HCT116 (cell line): ENCODE data around the gene MYDGF.

Experiments
- ATF3 ChIP-seq: IDR thresholded peaks from 2 replicates; pipeline ENCODE4 v1.6.1; 2012
- CTCF ChIP-seq, 3 experiments: fragments of 200-600 bp in 1 of 3; sonication (generic) in 1 of 3; IDR thresholded peaks in 2 of 3; conservative IDR thresholded peaks in 1 of 3; 2 replicates each; pipeline ENCODE4 v1.5.1; 2012 to 2017; ENCODE audit warnings: low read depth in 2 of 3, low read length in 2 of 3, antibody characterized with exemption in 1 of 3, borderline replicate concordance in 1 of 3, control low read depth in 1 of 3, mild to moderate bottlenecking in 1 of 3, mixed read lengths in 1 of 3, mixed run types in 1 of 3, moderate library complexity in 1 of 3; ENCODE audit not compliant: insufficient read depth in 1 of 3
- EZH2 ChIP-seq: fragments of 200-600 bp; sonication (generic); IDR thresholded peaks from 2 replicates; pipeline ENCODE4 v1.6.1; 2017; ENCODE audit warnings: antibody characterized with exemption, mixed run types
- EZH2phosphoT487 ChIP-seq: fragments of 200-600 bp; IDR thresholded peaks from 2 replicates; pipeline ENCODE4 v1.6.1; 2018; ENCODE audit warnings: antibody characterized with exemption, borderline replicate concordance
- POLR2A ChIP-seq: IDR thresholded peaks from 2 replicates; pipeline ENCODE4 v1.7.0; 2011; ENCODE audit warnings: borderline replicate concordance; ENCODE audit not compliant: insufficient read depth, insufficient read length; ENCODE audit errors: extremely low read depth
- POLR2AphosphoS5 ChIP-seq: IDR thresholded peaks from 2 replicates; pipeline ENCODE4 v1.6.1; 2011; ENCODE audit warnings: mild to moderate bottlenecking, low read depth, low read length, moderate library complexity
- SIN3A ChIP-seq: IDR thresholded peaks from 2 replicates; pipeline ENCODE4 v1.6.1; 2012; ENCODE audit warnings: low read depth
- TCF7L2 ChIP-seq: IDR thresholded peaks from 2 replicates; pipeline ENCODE4 v1.7.0; 2011; ENCODE audit warnings: borderline replicate concordance, inconsistent platforms; ENCODE audit not compliant: insufficient read depth, insufficient read length; ENCODE audit errors: extremely low read depth
- ZNF274 ChIP-seq: fragments of 200-500 bp; sonication (Bioruptor generic); IDR thresholded peaks from 2 replicates; pipeline ENCODE4 v1.6.1; 2014; ENCODE audit warnings: mild to moderate bottlenecking, low read depth, low read length, inconsistent platforms

GRCh38 chr19:4710281-4710600 is 40.1 kb upstream of the MYDGF start:
- TF ChIP-seq ATF3, result no peak
- TF ChIP-seq CTCF (IDR thresholded peaks at IDR 0.05 in 2 of 3, conservative IDR thresholded peaks at IDR 0.05 in 1 of 3; ENCODE audit: borderline replicate concordance in 1 of 3, insufficient read depth in 1 of 3, low read depth in 2 of 3, low read length in 2 of 3), result no peak
- no peak for TF ChIP-seq ZNF274
- no peak for TF ChIP-seq SIN3A
- TF ChIP-seq EZH2, result no peak
- no peak for TF ChIP-seq POLR2AphosphoS5
- TF ChIP-seq POLR2A, result no peak
- no peak for TF ChIP-seq TCF7L2
- no peak for TF ChIP-seq EZH2phosphoT487
